GM19043 (cell line): ENCODE data around the gene MTERF4.
"Not testable (repeated sequence)": the region's sequence is repeated elsewhere in the genome, so short reads cannot be mapped to it uniquely, and the experiment has no call there.

Experiments used
- ATAC-seq: cut with Tn5 transposase; IDR thresholded peaks from one replicate; pipeline ENCODE4 v1.9.1; 2021; ENCODE audit warnings: low read depth; ENCODE audit not compliant: unreplicated experiment

The MTERF4 gene

GRCh38 chr2:241112046-241112445 lies 10.0 kb upstream of the MTERF4 start:
- no peak for ATAC-seq

- ATAC-seq, result no peak
Measured at GRCh38 chr2:241111440-241111805, 9.3 kb upstream of the MTERF4 start.

GRCh38 chr2:241110607-241111439 lies 8.7 kb upstream of the MTERF4 start:
- ATAC-seq, result peak; percentile 50

- ATAC-seq, result no peak
Measured at GRCh38 chr2:241110089-241110606, 8.1 kb upstream of the MTERF4 start.

- no peak for ATAC-seq
Measured at GRCh38 chr2:241109210-241110088, 7.4 kb upstream of the MTERF4 start.

GRCh38 chr2:241108271-241109209 lies 6.5 kb upstream of the MTERF4 start:
- ATAC-seq, result no peak

GRCh38 chr2:241107031-241107783 lies 5.1 kb upstream of the MTERF4 start:
- no peak for ATAC-seq

GRCh38 chr2:241105641-241106040 lies 3.6 kb upstream of the MTERF4 start:
- no peak for ATAC-seq

- not testable (repeated sequence) for ATAC-seq
Measured at GRCh38 chr2:241104611-241105010, 2.5 kb upstream of the MTERF4 start.

- no peak for ATAC-seq
Measured at GRCh38 chr2:241103176-241103595, 1.1 kb upstream of the MTERF4 start.

GRCh38 chr2:241099246-241099645 lies 2.8 kb downstream of the MTERF4 start:
- no peak for ATAC-seq

GRCh38 chr2:241096979-241097378 lies 5.1 kb downstream of the MTERF4 start:
- no peak for ATAC-seq

GRCh38 chr2:241095594-241096290 lies 6.3 kb downstream of the MTERF4 start:
- ATAC-seq, result no peak

- ATAC-seq, result no peak
Measured at GRCh38 chr2:241094924-241095420, 7.1 kb downstream of the MTERF4 start.

GRCh38 chr2:241094172-241094571 lies 7.9 kb downstream of the MTERF4 start:
- no peak for ATAC-seq

GRCh38 chr2:241093133-241093781 lies 8.8 kb downstream of the MTERF4 start:
- not testable (repeated sequence) for ATAC-seq

GRCh38 chr2:241092677-241093076 lies 9.4 kb downstream of the MTERF4 start:
- no peak for ATAC-seq

GRCh38 chr2:241091734-241092445 lies 10.2 kb downstream of the MTERF4 start:
- no peak for ATAC-seq
